ENCODE data around the gene MTA3. TPM values are rescaled to one million over a fixed set of nuclear protein-coding genes. Genes with fewer than 3 reads are reported as not detected.

MTA3 gene
- polyA plus RNA-seq, 1 donor, result 90.6 TPM

DNA sequence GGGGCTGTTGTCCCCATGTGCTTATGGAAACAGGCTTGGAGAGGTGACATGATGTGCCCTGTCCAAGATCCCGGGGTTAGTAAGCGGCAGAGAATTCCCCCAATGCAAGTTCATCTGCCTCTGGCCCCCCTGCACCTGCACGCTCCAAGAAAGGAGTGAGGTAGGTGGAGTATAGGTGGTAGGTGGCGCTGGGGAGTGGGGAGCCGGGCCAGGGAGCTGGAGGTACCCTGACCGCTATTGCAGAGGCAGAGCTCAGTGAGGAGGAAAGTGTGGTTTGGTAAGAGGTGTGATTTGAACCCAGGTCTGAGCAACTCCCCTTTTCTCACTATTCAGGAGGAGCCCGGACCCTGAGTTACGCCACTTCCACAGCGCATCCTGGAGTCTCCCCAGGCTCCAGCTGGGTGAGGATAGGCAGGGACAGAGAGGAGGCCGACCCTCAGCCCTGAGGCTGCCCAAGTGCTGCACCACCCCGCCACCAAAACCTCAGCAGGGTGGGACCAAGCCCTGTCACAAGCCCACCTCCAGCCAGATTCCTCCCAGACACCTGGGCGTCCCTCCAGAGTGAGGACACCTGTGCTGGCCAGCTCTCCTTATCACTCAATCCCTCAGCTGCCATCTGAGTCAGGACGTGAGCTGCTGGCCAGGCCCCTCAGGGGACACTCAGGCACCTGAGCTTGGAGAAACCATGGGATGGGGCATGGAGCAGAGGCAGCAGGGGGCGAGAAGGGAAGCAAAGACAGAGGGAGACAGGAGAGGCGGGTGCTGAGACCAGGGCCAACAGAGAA, 218.3 kb downstream of the MTA3 start:
- no peak for DNase-seq

DNA sequence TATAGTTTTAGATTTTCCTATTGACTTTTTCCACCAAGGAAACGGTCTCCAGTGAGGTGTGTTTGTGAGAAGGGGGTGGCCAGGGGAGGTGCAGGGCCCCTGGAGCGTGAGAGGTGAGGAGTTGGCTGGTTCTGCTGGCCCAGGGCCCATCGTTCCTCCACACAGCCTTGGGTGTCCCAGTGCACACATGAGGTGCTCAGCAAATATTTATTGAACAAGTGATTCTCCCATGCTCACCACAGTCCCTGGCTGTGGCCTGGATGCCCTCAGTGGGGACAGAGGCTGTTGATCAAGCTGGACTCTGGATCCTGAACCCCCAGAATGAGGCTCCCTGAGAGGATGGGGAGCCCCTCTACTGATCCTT, 219.0 kb downstream of the MTA3 start:
- no peak for DNase-seq

DNA sequence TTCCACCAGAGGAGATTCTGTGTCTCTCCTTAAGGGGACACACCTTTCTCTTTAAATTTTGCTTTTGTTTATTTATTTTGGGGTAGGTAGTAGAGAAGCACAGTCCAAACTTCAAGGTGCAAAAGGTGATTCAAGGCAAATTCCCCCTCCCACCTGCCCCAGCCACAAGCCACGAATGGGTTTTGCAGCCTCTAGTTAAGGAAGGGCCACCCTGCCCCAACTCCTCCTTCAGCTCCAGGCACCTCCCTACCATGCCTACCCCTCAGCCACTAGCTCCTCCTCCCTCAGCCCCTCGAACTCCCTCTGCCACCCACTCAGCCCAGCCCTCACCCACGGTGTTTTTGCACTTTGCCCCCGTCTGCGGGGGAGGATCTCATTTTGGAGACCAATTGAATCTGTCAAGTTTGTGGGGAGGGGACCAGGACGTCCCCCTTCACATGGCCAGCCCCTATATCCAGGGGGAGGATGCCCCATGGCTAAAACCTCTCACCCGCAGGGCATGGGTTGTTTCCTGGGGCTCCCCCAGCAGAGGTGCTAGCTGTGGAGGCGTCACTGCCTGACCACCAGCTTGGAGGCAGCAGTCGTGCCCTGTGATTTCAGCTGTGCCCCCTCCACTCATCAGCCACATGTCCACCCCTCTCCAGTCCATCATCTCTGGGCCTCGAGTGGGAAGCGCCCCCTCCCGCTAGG, 219.5 kb downstream of the MTA3 start:
- DNase-seq, result no peak

DNA sequence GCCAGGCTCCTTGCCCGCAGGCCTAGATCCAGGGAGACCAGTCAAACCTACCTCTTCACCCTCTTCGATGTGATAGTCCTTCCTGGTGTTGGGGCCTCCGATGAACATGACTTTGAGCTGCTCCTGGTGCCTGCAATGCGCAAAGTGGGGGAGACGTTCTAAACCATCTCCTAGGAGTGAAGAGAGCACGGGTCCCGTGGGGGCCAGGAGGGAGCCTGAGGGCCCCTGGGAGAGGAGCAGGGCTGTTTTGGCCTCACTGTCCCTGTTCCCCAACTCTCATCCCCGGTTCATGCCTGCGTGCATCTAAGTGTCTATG, 220.0 kb downstream of the MTA3 start:
- no peak for DNase-seq

DNA sequence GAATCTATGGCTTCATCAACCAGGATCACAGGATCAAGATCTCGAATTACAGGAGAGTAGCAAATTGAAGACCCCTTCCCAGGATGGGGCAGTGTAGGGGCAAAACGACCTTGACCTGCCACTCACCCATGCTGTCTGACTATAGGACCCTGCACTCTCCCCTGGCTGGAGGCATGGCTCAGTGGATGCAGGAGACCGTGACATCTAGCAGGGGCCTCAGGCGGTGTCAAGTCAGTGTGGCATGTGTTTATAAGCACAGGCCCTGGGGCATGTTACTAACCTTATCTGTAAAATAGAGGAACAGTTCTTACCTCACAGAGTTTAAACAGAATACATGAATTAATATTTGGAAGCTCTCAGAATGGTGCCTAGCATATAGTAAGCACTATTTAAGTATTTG, 220.4 kb downstream of the MTA3 start:
- DNase-seq, result no peak

DNA sequence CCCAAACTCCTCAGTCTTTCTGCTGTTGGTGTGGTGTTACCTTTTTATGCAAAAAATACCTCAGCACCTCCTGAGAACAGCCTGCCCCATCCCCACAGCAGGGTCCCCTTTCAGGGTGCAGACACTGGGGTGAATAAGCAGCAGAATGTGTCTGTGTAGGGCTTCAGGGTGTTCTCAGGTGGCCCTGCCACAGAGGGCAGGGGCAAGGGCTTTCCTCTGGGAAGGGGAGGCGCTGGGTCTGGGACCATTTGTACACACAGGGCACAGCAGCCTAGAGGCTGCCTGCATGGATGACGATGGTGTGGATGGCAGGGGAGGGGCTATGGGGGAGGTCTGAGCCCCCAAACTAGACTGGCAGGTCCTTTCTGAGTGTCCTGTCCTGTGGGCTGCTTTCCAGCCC, 221.3 kb downstream of the MTA3 start:
- DNase-seq, result no peak

DNA sequence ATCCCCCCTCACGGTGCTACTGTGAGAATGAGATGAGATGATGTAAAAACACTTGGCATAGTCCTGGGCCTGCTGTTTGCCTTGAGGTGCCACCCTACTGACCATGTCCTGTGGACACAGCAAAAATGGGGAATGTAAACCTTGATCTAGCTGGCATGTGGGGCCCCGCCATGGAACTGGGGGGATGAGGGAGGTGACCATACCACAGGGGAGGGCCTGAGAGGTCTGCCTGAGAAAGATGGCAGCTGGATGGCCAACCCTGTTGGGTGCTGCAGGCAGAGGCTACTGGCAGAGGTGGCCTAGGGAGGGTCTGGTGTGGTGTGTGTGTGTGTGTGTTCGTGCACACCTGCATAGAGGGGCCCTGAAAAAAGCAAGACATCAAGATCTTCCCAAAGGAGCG, 223.2 kb downstream of the MTA3 start:
- no peak for DNase-seq

DNA sequence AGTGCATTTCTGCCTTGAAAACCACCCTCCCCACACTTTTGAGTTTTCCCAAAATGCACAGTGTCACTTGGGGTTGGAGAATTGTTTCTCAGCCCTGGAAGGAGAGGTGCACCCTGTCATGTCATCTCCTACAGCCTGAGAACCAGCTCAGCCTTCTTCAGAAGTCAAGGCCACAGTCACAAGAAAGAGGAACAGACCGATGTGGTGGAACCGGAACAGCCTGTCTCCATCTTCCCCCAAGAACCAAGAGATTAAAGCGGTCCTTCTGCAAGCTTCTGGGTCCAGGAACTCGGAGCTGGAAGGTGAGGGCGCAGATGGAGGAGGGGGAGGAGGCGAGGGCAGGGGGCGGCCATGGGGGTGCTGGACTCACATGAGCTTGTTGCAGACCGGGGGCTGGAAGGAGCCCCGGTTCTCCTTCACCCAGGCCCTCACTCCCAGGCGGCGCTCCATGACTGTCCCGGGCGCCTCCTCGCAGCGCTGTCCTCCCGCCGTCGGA, 223.7 kb downstream of the MTA3 start:
- no peak for DNase-seq

DNA sequence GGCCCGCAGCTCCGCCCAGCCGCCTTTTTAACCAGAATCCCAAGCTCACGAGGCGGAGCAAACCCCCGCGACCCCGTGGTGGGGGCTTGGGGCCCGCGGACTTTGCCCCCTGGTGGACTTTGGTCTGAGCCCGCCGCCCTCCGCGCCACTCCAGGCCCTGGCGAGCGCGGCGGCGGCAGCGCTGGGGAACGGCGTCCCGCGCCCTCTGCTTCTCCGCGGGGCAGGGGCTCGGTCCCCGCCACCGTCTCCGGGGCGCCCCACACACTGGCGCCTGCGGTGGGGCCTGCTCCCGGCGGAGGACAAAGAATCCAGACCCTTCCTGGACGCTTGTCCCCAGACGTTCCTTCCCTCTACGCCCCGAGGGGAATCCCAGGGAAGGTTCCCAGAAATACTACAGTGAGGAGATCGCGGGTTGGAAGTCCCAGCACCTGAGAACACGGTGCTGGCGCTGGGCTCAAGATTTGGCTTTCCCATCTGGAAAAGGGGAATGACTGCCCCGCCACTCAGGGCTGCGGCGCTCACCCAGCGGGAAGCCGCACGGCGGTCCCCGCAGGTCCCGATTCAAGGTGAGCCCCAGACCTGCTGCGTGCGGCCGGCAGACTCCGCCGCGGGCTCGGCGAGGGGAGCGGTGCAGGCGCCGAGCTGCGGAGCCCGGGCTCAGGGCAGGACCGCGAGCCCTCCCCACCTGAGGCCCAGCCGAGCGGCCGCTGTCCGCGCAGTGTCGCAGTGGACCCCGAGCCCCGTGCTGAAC, 224.3 kb downstream of the MTA3 start, which contains the start of gene HAAO:
Gene HAAO, minus strand, starts transcription at position 1 of the 751 bp plus-strand sequence. CDS start 47 bp downstream, outside the sequence.
- DNase-seq, result peak; percentile 57

DNA sequence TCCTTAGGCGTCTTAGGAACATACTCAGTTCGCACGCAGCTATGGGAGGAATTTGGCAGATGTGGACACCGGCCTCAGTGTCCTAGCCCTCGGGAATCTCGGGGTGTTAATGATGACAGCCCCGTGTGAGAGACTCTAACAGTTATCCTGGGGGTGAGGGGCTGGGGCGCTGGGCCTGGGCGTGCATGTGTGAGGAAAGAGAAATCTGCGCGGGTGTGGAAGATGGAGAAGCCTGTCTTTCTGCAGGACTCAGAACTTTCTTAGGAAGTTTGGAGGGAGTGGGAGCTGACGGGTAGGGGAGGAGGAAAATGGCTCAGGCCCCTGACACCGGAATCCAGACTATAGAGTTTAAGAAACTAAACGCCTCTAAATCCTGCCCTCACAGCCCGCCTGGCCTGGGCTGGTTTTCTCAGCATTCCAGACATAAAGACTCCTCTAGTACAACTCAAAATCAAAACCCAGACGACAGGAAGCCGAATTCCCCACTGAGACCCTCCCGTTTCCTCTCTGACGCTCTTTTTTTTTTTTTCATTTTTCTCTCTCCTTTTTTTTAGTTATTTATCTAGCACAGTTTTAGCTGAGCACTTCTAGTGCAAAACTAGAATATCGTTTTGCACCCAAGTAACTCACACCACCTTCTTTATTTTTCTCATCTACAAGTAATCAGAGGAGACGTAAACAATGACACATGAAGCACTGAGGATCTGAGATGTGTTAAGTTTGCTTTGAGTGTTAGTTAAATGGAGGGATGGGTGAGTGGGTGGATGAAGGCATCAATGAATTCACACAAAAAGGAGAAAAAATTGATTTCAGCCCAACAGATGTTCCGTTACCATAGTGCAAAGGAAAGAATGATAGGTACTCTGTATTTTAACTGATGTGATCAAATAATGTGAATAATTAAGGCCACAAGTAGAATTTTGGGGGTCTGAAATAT, 225.2 kb downstream of the MTA3 start:
- peak; percentile 65 for DNase-seq

DNA sequence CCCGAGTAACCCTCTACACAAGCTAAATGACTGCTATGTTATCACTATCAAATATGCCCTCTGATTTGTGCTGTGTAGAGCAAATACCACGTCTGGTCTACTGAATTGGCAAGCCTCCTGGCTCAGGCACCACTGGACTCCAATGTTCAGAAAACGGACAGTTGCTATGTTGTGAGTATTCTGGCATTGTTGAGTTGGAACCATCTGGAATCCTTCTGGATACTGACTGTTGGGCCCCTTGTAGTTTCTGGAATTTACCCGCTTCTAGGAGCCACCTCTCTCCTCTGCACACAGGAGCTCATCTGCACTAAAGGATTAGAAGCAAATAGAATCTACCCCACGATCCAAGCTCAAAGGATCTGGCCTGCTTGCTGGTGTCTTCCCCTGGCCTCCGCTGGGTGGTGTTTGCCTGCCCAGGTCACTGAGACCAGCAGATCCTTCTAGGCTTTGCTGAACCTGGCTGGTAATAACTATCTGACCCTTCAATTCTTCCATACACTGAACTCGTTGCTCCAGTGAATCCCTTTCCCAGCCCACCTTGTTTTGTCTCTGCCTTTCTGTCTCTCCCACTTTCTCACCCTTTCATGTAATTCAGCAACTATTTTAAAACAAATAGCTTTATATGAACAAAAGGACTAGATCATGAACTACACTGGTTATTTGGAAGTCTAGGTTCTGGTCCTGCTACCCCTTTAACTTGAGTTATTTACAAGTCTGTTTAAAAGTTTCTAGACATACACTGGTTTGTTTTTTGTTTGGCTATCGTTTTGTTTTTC, 226.0 kb downstream of the MTA3 start:
- no peak for DNase-seq

DNA sequence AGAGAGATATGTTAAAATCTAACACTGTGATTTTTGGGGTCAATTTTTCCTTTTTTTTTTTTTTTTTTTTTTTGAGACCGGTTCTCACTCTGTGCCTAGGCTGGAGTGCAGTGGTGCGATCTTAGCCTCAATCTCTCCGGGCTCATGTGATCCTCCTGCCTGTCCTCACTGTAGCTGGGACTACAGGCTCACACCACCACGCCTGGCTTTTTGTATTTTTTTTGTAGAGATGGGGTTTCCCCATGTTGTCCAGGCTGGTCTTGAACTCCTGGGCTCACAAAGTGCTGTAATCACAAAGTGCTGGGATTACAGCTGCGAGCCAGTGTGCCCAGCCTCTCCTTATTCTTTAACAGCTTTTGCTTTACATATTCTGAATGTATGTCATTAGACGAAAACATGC, 226.8 kb downstream of the MTA3 start:
- no peak for DNase-seq

DNA sequence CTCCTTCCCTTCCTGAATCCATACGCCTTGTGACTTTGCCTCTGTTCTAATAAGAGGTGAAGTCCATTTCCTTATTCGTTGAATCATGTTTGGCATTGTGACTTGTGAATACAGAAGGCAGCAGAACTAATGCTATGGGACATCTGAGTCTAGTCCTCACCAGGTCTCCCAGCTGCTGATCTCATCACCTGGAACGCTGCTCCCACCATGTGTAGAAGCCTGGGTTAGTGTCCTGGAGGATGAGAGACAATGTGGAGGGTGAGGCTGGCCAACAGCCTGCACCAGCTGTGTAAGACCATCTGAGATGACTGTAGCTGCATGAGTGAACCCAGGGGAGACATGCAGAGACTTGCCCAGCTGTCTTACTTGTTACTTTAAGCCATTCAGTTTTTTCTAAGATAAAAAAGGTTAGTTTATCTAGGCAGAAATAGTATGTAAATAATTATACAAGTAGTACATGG, 227.4 kb downstream of the MTA3 start:
- no peak for DNase-seq

DNA sequence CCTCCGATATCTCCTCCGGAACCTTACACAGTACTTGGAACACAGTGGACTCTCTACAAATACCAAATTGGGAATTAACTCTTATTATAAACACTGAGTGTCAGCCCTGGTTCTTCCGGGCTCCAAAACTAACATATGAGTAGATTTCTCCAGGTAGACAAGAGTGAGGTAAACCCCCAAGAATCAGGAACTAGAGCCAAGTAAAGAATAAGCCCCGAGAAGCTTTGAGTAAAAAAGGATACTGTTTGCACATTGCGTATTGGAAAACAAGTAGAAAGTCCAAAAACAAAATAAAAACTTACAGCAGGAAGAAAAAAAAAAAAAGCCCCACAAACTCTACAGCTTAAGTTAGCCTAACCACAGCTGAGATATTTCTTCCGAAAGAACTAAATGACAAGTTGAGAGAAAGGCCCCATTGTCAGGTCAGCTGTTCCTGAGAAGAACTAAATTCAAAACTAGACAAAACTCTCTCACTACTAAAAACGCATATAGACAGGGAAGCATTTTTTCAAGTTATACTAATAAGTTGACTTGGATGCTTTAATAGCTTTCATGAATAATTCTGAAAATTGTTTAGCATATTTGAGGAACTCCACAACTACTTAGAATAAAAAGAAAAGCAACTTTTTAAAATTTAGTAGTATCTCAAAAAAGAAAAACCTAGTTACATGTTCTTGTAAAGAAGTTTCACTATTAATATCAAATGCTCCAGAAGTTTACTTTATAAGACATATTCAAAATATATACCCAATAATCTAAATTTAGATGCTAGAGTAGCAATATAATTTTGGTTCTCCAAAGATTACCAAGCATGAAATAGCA, 228.2 kb downstream of the MTA3 start:
- no peak for DNase-seq

DNA sequence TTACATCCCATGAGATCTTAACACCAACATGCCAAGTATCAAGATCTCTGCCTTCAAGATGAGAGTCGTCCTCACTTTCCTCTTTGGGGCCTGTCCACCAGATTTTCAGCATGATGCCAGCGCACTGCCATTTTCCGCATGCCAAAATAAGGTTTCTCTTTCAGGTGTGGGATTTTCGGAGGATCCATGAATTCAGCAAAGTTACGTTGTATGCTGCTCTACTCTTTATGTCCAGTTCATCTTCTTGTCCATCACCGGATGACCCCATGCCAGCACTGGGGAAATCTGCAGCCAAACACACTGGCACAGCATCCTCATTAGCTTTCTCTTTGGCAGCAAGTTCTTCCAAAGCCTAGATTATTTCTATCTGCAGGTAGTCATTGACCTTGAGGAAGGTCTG, 228.8 kb downstream of the MTA3 start:
- no peak for DNase-seq

DNA sequence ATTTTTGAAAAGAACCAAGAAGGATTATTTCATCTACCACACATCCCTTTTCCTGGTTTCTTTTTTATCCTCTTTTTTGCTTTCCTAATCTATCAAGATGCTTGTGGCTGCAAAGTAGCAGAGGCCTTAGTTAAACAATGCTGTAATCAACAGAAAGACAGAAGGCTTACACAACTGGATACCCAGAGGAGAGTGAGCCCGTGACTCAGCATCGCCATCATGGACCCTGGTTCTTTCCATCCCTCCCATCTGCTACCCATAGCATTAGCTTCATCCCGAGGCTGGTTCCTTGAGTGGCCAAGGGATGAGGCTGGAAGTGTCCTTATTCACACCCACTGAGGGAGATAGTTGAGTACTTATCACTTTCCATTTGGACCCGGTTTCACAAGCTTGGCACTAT, 231.4 kb downstream of the MTA3 start:
- no peak for DNase-seq

DNA sequence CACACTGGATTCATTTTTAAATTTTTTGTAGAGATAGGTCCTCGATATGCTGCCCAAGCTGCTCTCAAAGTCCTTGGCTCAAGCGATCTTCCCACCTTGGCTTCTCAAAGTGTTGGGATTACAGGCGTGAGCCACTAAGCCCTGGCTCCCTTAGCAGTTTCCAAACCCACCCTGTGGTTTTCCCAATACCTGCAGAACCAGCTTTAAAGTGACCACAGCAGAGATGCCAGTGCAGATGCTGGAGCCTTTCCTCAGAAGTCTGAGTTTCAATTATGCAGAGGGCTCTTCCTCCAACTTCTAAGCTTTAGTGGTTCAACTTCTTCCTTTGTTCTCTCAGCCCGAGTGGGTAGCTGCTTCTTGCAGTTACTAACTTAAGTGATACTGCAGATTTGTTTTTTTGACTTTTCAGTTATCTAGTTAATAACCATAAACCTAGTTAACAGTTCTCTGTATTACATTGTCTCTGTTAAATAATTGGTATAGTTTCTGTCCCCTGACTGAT, 232.1 kb downstream of the MTA3 start:
- DNase-seq, result no peak

DNA sequence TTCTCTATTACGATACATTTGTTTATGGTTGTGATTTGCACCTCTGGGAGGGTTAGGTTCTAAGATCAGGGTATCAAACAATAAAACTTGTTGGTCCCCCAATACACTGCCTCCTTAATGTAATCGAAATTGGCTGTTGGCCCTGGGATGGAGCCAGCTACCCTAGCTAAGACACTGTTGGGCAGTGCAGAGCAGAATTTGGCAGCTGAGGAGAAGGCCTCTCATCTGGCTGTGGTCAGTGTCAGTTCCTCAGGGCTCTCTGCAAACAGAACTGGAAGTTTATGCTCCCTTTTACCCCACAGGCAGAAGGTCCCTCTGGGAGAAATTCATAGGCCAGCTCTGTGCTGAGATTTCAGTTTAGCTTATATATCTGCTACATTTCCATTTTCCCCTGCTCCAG, 232.5 kb downstream of the MTA3 start:
- no peak for DNase-seq

DNA sequence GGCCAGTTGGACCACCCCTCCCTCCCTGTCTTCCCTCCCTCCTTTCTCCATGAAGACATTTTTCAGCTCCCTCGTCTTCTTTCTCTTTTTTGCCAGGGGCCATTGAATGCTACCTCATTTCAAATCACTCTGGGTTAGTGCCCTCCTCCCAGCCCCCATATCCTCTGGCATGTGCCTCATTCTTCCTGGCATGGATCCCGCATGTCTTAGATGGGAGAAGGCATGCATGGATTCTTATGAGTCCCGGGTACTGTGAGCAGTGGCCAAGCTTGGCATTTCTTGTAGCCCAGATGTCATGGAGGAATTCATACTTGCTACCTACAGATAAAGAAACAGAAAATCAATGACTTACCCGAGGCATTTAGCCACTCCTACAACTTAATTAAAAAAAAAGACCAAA, 232.9 kb downstream of the MTA3 start:
- no peak for DNase-seq

DNA sequence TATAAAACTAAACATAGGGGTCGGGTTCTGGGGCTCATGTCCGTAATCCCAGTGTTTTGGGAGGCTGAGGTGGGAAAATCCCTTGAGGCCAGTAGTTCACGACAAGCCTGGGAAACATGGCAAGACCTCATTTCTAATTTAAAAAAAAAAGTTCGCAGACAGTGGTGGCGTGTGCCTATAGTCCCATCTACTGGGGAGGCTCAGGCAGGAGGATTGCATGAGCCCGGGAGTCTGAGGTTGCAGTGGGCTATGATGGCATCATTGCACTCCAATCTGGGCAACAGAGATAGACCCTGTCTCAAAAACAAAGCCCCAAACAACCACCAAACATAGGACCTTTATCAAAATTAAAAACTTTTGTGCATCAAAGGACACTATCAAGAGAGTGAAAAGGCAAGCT, 233.7 kb downstream of the MTA3 start:
- no peak for DNase-seq
